ENCODE results near the gene BTBD2. TPM values are rescaled to one million over a fixed set of nuclear protein-coding genes. Genes with fewer than 3 reads are reported as not detected.

Gene BTBD2
- total RNA-seq, 1 experiment from 2014 or later = 81.0 TPM

DNA sequence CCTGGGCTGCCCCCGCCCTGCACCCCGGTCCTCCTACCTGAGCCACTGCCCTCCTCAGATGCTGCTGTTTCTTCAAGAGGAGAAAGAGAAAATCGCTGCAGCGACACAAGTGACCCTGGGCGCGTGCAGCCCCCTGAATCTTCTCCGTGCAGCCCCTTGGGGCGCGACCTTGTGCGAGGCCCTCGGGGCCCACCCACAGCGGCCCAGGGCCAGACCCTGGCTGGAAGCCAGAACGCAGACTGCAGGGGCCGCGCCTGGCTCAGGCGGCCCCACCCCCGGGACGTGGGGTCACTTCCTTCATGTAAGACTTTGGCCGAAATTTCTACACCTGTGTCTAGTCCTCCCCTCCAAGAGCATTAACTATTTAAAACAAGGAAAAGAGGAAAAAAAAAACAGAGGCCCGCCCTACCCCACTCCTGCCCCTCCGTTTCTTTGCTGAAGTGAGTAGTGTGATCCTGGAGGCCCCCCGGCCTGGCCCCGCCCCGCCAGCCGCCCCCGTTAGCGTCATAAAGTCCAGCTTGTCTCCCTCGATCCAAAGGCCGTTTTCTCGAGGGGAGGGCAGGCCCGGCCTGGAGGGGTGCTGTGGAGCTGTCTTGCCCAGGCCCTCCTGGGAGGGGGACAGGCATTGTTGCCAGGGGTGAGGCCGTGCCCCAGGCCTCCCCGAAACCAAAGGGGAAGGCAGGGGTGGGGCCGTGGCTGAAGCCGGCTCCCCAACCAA lies 35.3 kb downstream of the BTBD2 start:
- no peaks in the 10 kb centered on the region for H3K9me2 ChIP-seq (ENCODE audit: insufficient read depth)
- POLR2A ChIA-PET (ENCODE audit: unreplicated experiment) = no interaction called here

DNA sequence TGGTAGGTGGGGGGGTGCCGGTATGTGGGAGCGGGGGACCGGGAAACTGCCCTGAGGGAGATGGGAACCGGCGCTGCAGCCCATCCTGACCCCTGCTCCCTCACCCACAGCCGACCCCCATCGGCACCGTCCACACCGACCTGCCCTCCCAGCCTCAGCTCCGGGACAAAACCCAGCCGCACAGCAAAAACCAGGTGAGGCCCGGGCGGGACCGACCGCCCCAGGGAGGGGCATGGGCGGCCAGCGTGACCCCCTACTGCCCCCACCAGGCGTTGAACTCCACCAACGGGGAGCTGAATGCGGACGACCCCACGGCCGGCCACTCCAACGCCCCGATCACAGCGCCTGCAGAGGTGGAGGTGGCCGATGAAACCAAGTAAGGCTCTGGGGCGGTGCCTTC lies 35.9 kb downstream of the BTBD2 start:
- H2AFZ ChIP-seq = no peak overlapping the region
- H4K20me1 ChIP-seq (ENCODE audit: insufficient read depth) = no peaks in the 10 kb centered on the region
- intact Hi-C loops (cut with micrococcal nuclease; ENCODE audit: unreplicated experiment) = no loop called here
- H3F3A ChIP-seq (ENCODE audit: insufficient read depth, low read depth) = no peaks in the 10 kb centered on the region
- POLR2A ChIA-PET (ENCODE audit: unreplicated experiment) = no interaction called here
- no peak overlapping the region for H3K4me3 ChIP-seq
- no peak overlapping the region for H3K27ac ChIP-seq
- CTCF ChIA-PET = no interaction called here
- no TSS peak for BruUV-seq (replicated peaks)
- H3K79me2 ChIP-seq (ENCODE audit: low read depth) = no peaks in the 10 kb centered on the region
- no peaks in the 10 kb centered on the region for H3K9me2 ChIP-seq (ENCODE audit: insufficient read depth)
- no peaks in the 10 kb centered on the region for H3K27me3 ChIP-seq (ENCODE audit: insufficient read depth, low read depth)
- TF ChIP-seq EZH2 (IDR thresholded peaks at IDR 0.05; ENCODE audit: low read depth) = no peak
- TF ChIP-seq, protein P1, sequence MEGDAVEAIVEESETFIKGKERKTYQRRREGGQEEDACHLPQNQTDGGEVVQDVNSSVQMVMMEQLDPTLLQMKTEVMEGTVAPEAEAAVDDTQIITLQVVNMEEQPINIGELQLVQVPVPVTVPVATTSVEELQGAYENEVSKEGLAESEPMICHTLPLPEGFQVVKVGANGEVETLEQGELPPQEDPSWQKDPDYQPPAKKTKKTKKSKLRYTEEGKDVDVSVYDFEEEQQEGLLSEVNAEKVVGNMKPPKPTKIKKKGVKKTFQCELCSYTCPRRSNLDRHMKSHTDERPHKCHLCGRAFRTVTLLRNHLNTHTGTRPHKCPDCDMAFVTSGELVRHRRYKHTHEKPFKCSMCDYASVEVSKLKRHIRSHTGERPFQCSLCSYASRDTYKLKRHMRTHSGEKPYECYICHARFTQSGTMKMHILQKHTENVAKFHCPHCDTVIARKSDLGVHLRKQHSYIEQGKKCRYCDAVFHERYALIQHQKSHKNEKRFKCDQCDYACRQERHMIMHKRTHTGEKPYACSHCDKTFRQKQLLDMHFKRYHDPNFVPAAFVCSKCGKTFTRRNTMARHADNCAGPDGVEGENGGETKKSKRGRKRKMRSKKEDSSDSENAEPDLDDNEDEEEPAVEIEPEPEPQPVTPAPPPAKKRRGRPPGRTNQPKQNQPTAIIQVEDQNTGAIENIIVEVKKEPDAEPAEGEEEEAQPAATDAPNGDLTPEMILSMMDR (conservative IDR thresholded peaks at IDR 0.05) = no peak
- DNase-seq = no peak
- no peak overlapping the region for H3K4me2 ChIP-seq
- H3K4me1 ChIP-seq (replicated peaks; ENCODE audit: insufficient read depth) = no peaks in the 10 kb centered on the region
- H3K36me3 ChIP-seq (ENCODE audit: low read depth) = no peaks in the 10 kb centered on the region
- H3K9me3 ChIP-seq (ENCODE audit: insufficient read depth, low read depth) = no peaks in the 10 kb centered on the region

More for the DNA sequence above, 35.3 kb downstream of the BTBD2 start:
- DNase-seq = no peak
- Histone ChIP-seq H3K27ac (no peak overlapping the region), H3K4me1 (replicated peaks; ENCODE audit: insufficient read depth) (no peaks in the 10 kb centered on the region), H3K4me2 (no peak overlapping the region), H4K20me1 (ENCODE audit: insufficient read depth) (no peaks in the 10 kb centered on the region), H3F3A (ENCODE audit: insufficient read depth, low read depth) (no peaks in the 10 kb centered on the region), H3K9me3 (ENCODE audit: insufficient read depth, low read depth) (no peaks in the 10 kb centered on the region), H3K4me3 (no peak overlapping the region), H3K36me3 (ENCODE audit: low read depth) (no peaks in the 10 kb centered on the region), H2AFZ (no peak overlapping the region), H3K79me2 (ENCODE audit: low read depth) (no peaks in the 10 kb centered on the region), H3K27me3 (ENCODE audit: insufficient read depth, low read depth) (no peaks in the 10 kb centered on the region)
- intact Hi-C loops (cut with micrococcal nuclease; ENCODE audit: unreplicated experiment) = no loop called here
- TSS peak; percentile 47 for BruUV-seq (replicated peaks)
- TF ChIP-seq EZH2 (IDR thresholded peaks at IDR 0.05; ENCODE audit: low read depth) = no peak
- TF ChIP-seq, protein P1 (conservative IDR thresholded peaks at IDR 0.05) = no peak
- CTCF ChIA-PET = interaction anchor here (0.6 kb wide), 1 partner anchor 39 kb away, joined by 12 read pairs; no protein-coding TSS in a partner anchor

DNA sequence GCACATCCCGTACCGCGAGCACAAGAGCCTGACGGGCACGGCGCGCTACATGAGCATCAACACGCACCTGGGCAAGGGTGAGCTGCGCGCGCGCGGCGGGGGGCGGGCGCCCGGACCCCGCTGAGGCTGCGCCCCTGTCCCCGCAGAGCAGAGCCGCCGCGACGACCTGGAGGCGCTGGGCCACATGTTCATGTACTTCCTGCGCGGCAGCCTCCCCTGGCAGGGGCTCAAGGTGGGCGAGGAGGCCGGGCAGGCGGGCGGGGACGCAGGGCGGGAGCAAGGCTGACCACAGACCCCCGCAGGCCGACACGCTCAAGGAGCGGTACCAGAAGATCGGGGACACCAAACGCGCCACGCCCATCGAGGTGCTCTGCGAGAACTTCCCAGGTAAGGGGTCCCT lies 36.5 kb downstream of the BTBD2 start:
- H3K4me3 ChIP-seq = no peak overlapping the region
- H3K27ac ChIP-seq = no peak overlapping the region
- TF ChIP-seq, protein P1 (conservative IDR thresholded peaks at IDR 0.05) = no peak
- TF ChIP-seq EZH2 (IDR thresholded peaks at IDR 0.05; ENCODE audit: low read depth) = no peak
- no peaks in the 10 kb centered on the region for H3K27me3 ChIP-seq (ENCODE audit: insufficient read depth, low read depth)
- H3F3A ChIP-seq (ENCODE audit: insufficient read depth, low read depth) = no peaks in the 10 kb centered on the region
- intact Hi-C loops (cut with micrococcal nuclease; ENCODE audit: unreplicated experiment) = no loop called here
- DNase-seq = no peak
- ChIA-PET CTCF (no interaction called here), POLR2A (ENCODE audit: unreplicated experiment) (no interaction called here)
- H3K36me3 ChIP-seq (ENCODE audit: low read depth) = no peaks in the 10 kb centered on the region
- no peak overlapping the region for H2AFZ ChIP-seq
- no peaks in the 10 kb centered on the region for H4K20me1 ChIP-seq (ENCODE audit: insufficient read depth)
- H3K4me2 ChIP-seq = no peak overlapping the region
- H3K4me1 ChIP-seq (replicated peaks; ENCODE audit: insufficient read depth) = no peaks in the 10 kb centered on the region
- no peaks in the 10 kb centered on the region for H3K9me2 ChIP-seq (ENCODE audit: insufficient read depth)
- BruUV-seq (replicated peaks) = no TSS peak
- no peaks in the 10 kb centered on the region for H3K9me3 ChIP-seq (ENCODE audit: insufficient read depth, low read depth)
- H3K79me2 ChIP-seq (ENCODE audit: low read depth) = no peaks in the 10 kb centered on the region
